Pancreas (tissue), 10 donors: ENCODE measurements around the gene ARHGDIG. TPM values are rescaled to one million over a fixed set of nuclear protein-coding genes. Genes with fewer than 3 reads are reported as not detected.

Source experiments
- ATAC-seq, 4 donors: fragments of 200-7000 bp; cut with Tn5 transposase; one replicate each; pipeline versions ENCODE4 v1.8.0 to v1.9.1; 2020; ENCODE audit warnings: mild to moderate bottlenecking in 4 of 4, moderate library complexity in 4 of 4
- DNase-seq, 6 donors: peaks; one replicate each; pipeline ENCODE4 v3.0.0-alpha.2; 2020
- FAIRE-seq: peaks from 2 replicates; lab custom pipeline; 2012; peaks lifted over from hg19 to GRCh38; lab: Jason Lieb, UNC
- H3K27ac ChIP-seq, 4 donors: fragments of 200-600 bp; sonication (generic); 1 replicate in 3 of 4; 2 replicates in 1 of 4; pipeline versions ENCODE4 v1.5.0 to v1.8.0; 2020
- H3K27me3 ChIP-seq, 4 donors: fragments of 200-600 bp; one replicate each; pipeline ENCODE4 v1.8.0; 2021
- H3K36me3 ChIP-seq, 3 donors: fragments of 200-600 bp; sonication (generic) in 1 of 3; one replicate each; pipeline versions ENCODE4 v1.5.0 to v1.8.0; 2020 to 2021
- H3K4me1 ChIP-seq, 3 donors: fragments of 200-600 bp; one replicate each; pipeline ENCODE4 v1.8.0; 2021
- H3K4me3 ChIP-seq, 4 donors: fragments of 200-600 bp; sonication (generic) in 2 of 4; one replicate each; pipeline versions ENCODE4 v1.5.0 to v1.8.0; 2020 to 2021
- H3K9me3 ChIP-seq, 4 donors: fragments of 200-600 bp; one replicate each; pipeline ENCODE4 v1.8.0; 2021
- CTCF ChIP-seq, 4 donors: fragments of 200-600 bp; sonication (generic) in 3 of 4; IDR thresholded peaks; one replicate each; pipeline versions ENCODE4 v1.5.0 to v1.8.0; 2021; ENCODE audit warnings: antibody characterized with exemption in 4 of 4
- WGBS, 2 donors: extraction: QIAGEN DNeasy Blood & Tissue Kit; methylation state at CpG; one replicate each; pipeline ENCODE4 v1.1.7; 2013; 5-methylcytosine and 5-hydroxymethylcytosine counted together
- intact Hi-C, 3 donors: fragments of 100-400 bp; cut with DNase I; formaldehyde crosslinking; loops; one replicate each; pipeline versions ENCODE4 v1.11.1 to v1.14.2; 2022
- polyA plus RNA-seq, 2 donors: library from polyadenylated mRNA; stranded (reverse); fragments of 200-250 nt; gene quantifications; one replicate each; pipeline ENCODE4 v1.2.3, GENCODE V29; 2013
- total RNA-seq, 6 donors: library from RNA; stranded (reverse); fragmentation: NEBNext Ultra II Directional in 4 of 6; extraction: Animal tissue kit (Norgen Biotek cat#: 25700) in 4 of 6; gene quantifications; one replicate each; pipeline versions ENCODE4 v1.2.1 to v1.2.4, GENCODE V29; 2021 to 2023
- donor health status: healthy with polysubstance abuse.
- donor health status: DM: no; HTN: no; CAD: no; lungs with moderate emphysema.
- donor health status: DM: no; HTN: no; CAD: no.
- donor health status: control.
- donor health status: control.
- donor health status: Bipolar disorder and iron deficiency.
- donor health status: DM: yes; HTN: yes; CAD: no.
- donor health status: DM: no; HTN: no; CAD: no.
- donor health status: DM: no; HTN: no; CAD: no.
- donor health status: DM: yes; HTN: yes; CAD: no.

The ARHGDIG gene
- total and polyA plus RNA-seq, 8 donors, result 5.6 to 165 (median 50.7) TPM

GRCh38 chr16:296276-296675 is 15.9 kb downstream of the ARHGDIG start:
- no peak overlapping the region for H3K27ac ChIP-seq
- H3K9me3 ChIP-seq, result no peaks in the 10 kb centered on the region
- ATAC-seq, result no peak
- peaks cover 0 to 6% (median 0%) of the 10 kb centered on the region in 3 donors for H3K36me3 ChIP-seq
- TF ChIP-seq CTCF (IDR thresholded peaks at IDR 0.05), result no peak
- DNase-seq, result peak in 1 of 6 donors; percentile 67
- H3K4me3 ChIP-seq, result no peak overlapping the region
- 93 to 97% methylated on average over 14 of the region's 14 CpGs for WGBS, 2 donors
- H3K27me3 ChIP-seq, result no peaks in the 10 kb centered on the region
- no peaks in the 10 kb centered on the region for H3K4me1 ChIP-seq
- FAIRE-seq, result no peak
- intact Hi-C loops, result no loop called here

- peaks cover 0 to 6% (median 0%) of the 10 kb centered on the region in 3 donors for H3K36me3 ChIP-seq
- H3K4me3 ChIP-seq, result no peak overlapping the region
- H3K27me3 ChIP-seq, result no peaks in the 10 kb centered on the region
- no peak for FAIRE-seq
- no peak for ATAC-seq
- no peak for TF ChIP-seq CTCF (IDR thresholded peaks at IDR 0.05)
- DNase-seq, result peak in 2 of 6 donors; percentile 25 to 67
- intact Hi-C loops, result no loop called here
- 91 to 93% methylated on average over 35 to 37 of the region's 37 CpGs for WGBS, 2 donors
- no peak overlapping the region for H3K27ac ChIP-seq
- no peaks in the 10 kb centered on the region for H3K4me1 ChIP-seq
- H3K9me3 ChIP-seq, result no peaks in the 10 kb centered on the region
These were observed 16.6 kb downstream of the ARHGDIG start for GRCh38 chr16:296806-297510.

- Histone ChIP-seq H3K27ac (no peak overlapping the region), H3K4me3 (no peak overlapping the region), H3K4me1 (no peaks in the 10 kb centered on the region), H3K27me3 (no peaks in the 10 kb centered on the region), H3K36me3 (peaks cover 0 to 6% (median 0%) of the 10 kb centered on the region in 3 donors), H3K9me3 (no peaks in the 10 kb centered on the region)
- FAIRE-seq, result no peak
- no peak for TF ChIP-seq CTCF (IDR thresholded peaks at IDR 0.05)
- WGBS, 2 donors, result 92 to 94% methylated on average over 31 to 32 of the region's 32 CpGs
- intact Hi-C loops, result no loop called here
- DNase-seq, result peak in 2 of 6 donors; percentile 49 to 75
- no peak for ATAC-seq
These were observed 17.4 kb downstream of the ARHGDIG start for GRCh38 chr16:297832-298231.

GRCh38 chr16:301235-301634 is 20.8 kb downstream of the ARHGDIG start:
- Histone ChIP-seq H3K27me3 (no peaks in the 10 kb centered on the region), H3K4me3 (no peak overlapping the region), H3K4me1 (no peaks in the 10 kb centered on the region), H3K36me3 (peaks cover 0 to 6% (median 0%) of the 10 kb centered on the region in 3 donors), H3K27ac (no peak overlapping the region), H3K9me3 (no peaks in the 10 kb centered on the region)
- WGBS, 2 donors, result 95 to 96% methylated on average over 6 of the region's 6 CpGs
- intact Hi-C loops, result no loop called here
- ATAC-seq, result no peak
- FAIRE-seq, result no peak
- DNase-seq, result no peak
- TF ChIP-seq CTCF (IDR thresholded peaks at IDR 0.05), result no peak

- no peak for TF ChIP-seq CTCF (IDR thresholded peaks at IDR 0.05)
- FAIRE-seq (no peak), DNase-seq (no peak), ATAC-seq (no peak)
- Histone ChIP-seq H3K27me3 (no peaks in the 10 kb centered on the region), H3K9me3 (no peaks in the 10 kb centered on the region), H3K36me3 (peaks cover 0 to 6% (median 0%) of the 10 kb centered on the region in 3 donors), H3K27ac (no peak overlapping the region), H3K4me1 (no peaks in the 10 kb centered on the region), H3K4me3 (no peak overlapping the region)
- intact Hi-C loops, result no loop called here
- WGBS, 2 donors, result 96 to 97% methylated on average over 13 of the region's 13 CpGs
These were observed 21.6 kb downstream of the ARHGDIG start for GRCh38 chr16:301950-302349.
